Measurements from ENCODE around the gene GET4. TPM values are rescaled to one million over a fixed set of nuclear protein-coding genes. Genes with fewer than 3 reads are reported as not detected.

The GET4 gene
- total and polyA plus RNA-seq, 2 of the 8 experiments (the other 6 are each of a cell fraction or from before 2014, with no cell fraction given): 56.7 to 74.1 TPM

DNA sequence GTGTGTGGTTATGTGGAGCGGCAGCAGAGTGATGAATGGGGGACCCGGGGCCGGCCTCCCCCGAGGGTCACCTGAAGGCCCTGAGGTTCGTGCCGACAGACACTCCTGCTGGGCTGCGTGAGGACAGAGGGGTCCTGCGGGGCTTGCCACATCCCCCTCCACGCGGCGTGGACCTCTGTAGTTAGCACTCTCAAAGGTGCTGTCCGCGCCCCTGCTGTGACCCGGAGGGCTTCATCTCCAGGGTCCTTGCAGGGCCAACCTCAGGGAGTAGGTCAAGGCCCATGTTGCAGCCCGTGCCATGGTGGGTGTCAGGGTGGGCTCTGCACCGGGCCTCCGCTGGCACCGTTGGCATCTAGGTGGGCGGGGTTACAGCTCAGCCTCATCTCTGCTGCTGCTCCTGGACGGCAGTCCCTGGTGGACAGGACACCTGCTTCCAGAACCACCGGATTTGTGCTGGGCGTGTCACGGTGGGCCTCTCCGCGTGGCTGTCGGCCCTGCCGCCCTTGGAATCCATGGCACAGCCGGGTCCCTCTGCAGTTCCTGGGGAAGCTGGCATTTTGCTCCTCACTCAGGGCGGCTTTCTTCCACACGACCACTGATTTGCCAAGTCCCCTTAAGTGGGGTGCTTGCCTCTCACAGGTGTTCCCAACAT, 19.8 kb upstream of the GET4 start:
- FAIRE-seq (no peak), DNase-seq (ENCODE audit: low read depth in 1 of 2, low spot score in 2 of 2) (no peak)
- H3K18ac ChIP-seq (ENCODE audit: extremely low read depth, low read length): no peak overlapping the region
- WGBS, 2 experiments (ENCODE audit: extremely low coverage in 1 of 2, insufficient coverage in 1 of 2, insufficient read length in 1 of 2, insufficient replicate concordance in 2 of 2, low coverage in 1 of 2, low lambda C conversion rate in 2 of 2, missing lambda C conversion rate in 1 of 2): 95% methylated on average over 29 of the region's 30 CpGs; no CpG with 5 or more reads in 1 of the 2 experiments
- H2BK12ac ChIP-seq (ENCODE audit: low read depth, low read length): no peak overlapping the region
- peaks cover 0 to 1% of the 10 kb centered on the region in 2 experiments; a peak in 1 of 4 replicates for H3K79me2 ChIP-seq (ENCODE audit: control insufficient read depth in 1 of 2, insufficient read depth in 2 of 2, low read length in 2 of 2)
- peaks cover 25 to 77% (median 67%) of the 10 kb centered on the region in 4 experiments for H3K36me3 ChIP-seq (ENCODE audit: control insufficient read depth in 2 of 4, insufficient read depth in 4 of 4, low read length in 3 of 4)
- ChIA-PET POLR2A (ENCODE audit: partially characterized antibody) (interaction anchor here (1.6 kb wide), 1 partner anchor 29 kb away, joined by 4 read pairs; no protein-coding TSS in a partner anchor), CTCF (ENCODE audit: partially characterized antibody) (interaction anchor here (0.9 to 1.2 kb wide), 3 partner anchors 14 to 17 kb away, joined by 3 to 4 read pairs (median 3); no protein-coding TSS in a partner anchor)
- H3K56ac ChIP-seq (replicated peaks; ENCODE audit: insufficient read length, low read depth, low read length): no peak overlapping the region
- peaks cover 3 to 27% of the 10 kb centered on the region in 2 experiments for H4K20me1 ChIP-seq (replicated peaks in 1 of 2; ENCODE audit: control insufficient read depth in 1 of 2, insufficient read depth in 2 of 2, low read length in 2 of 2)
- H2AFZ ChIP-seq (ENCODE audit: low read length): no peak overlapping the region
- no peaks in the 10 kb centered on the region for H3K23me2 ChIP-seq (ENCODE audit: low read depth, low read length)
- no peak for TF ChIP-seq MAFK (IDR thresholded peaks at IDR 0.05; ENCODE audit: low read depth, low read length)
- TF ChIP-seq CBX5 (IDR thresholded peaks at IDR 0.05; ENCODE audit: low read depth, low read length): no peak
- TF ChIP-seq NANOG (IDR thresholded peaks at IDR 0.05; ENCODE audit: insufficient read depth, low read depth, low read length, poor library complexity, severe bottlenecking): no peak
- no peak overlapping the region for H3K27ac ChIP-seq (ENCODE audit: low read depth, low read length)
- no peak overlapping the region for H4K8ac ChIP-seq (ENCODE audit: extremely low read depth, insufficient read depth, low read length)
- H3K79me1 ChIP-seq (ENCODE audit: low read depth, low read length): no peaks in the 10 kb centered on the region; the same call in 1 of the 2 replicates
- no peak overlapping the region for H2BK20ac ChIP-seq (ENCODE audit: low read length)
- H3K4me1 ChIP-seq (replicated peaks in 1 of 4; ENCODE audit: control insufficient read depth in 3 of 4, insufficient read depth in 4 of 4, low read length in 3 of 4): no peaks in the 10 kb centered on the region
- H2BK120ac ChIP-seq (replicated peaks; ENCODE audit: low read depth, low read length): no peak overlapping the region
- no peak overlapping the region for H4K91ac ChIP-seq (replicated peaks; ENCODE audit: insufficient read length, low read length)
- H2AK5ac ChIP-seq (ENCODE audit: low read depth, low read length): no peak overlapping the region
- no peak overlapping the region for H2BK15ac ChIP-seq (ENCODE audit: low read length)
- H3K4ac ChIP-seq (replicated peaks; ENCODE audit: insufficient read length, low read depth, low read length): no peak overlapping the region
- H3K9me3 ChIP-seq (ENCODE audit: insufficient read depth in 2 of 2, low read depth in 1 of 2, low read length in 1 of 2): no peaks in the 10 kb centered on the region
- H2BK5ac ChIP-seq (ENCODE audit: low read depth, low read length): no peak overlapping the region
- no peak overlapping the region for H3K23ac ChIP-seq (ENCODE audit: insufficient read length)
- H4K5ac ChIP-seq (ENCODE audit: insufficient read length, low read depth, low read length): no peak overlapping the region
- no peak overlapping the region for H3K4me2 ChIP-seq (ENCODE audit: insufficient read depth in 1 of 2, low read depth in 2 of 2, low read length in 2 of 2)
- no peak overlapping the region for H3K14ac ChIP-seq (ENCODE audit: insufficient read length)
- no peak overlapping the region for H3K9ac ChIP-seq (replicated peaks in 1 of 4; ENCODE audit: extremely low read depth in 1 of 4, low read depth in 3 of 4, low read length in 3 of 4)
- no peaks in the 10 kb centered on the region for H3K27me3 ChIP-seq (replicated peaks in 1 of 4; ENCODE audit: control insufficient read depth in 3 of 4, extremely low read depth in 1 of 4, insufficient read depth in 3 of 4, low read length in 3 of 4)
- no peak overlapping the region for H3K4me3 ChIP-seq (ENCODE audit: extremely low read depth in 1 of 4, insufficient read depth in 2 of 4, low read depth in 3 of 4, low read length in 4 of 4)

All from H1 (cell line).